GM08714 (cell line): ENCODE results near the gene TRPM3.

Experiments used
- H3K4me3 ChIP-seq: fragments of 200-500 bp; sonication (Bioruptor generic); 2 replicates; pipeline ENCODE4 v1.5.1; 2014; ENCODE audit warnings: mild to moderate bottlenecking, low read length, inconsistent platforms
- ZNF274 ChIP-seq: IDR thresholded peaks from 2 replicates; pipeline ENCODE4 v1.6.1; 2012; ENCODE audit warnings: mild to moderate bottlenecking, low read depth, low read length

Gene TRPM3

GRCh38 chr9:70616228-70616990, 505.0 kb downstream of the TRPM3 start:
- TF ChIP-seq ZNF274: no peak

GRCh38 chr9:70615464-70616138, 505.8 kb downstream of the TRPM3 start:
- no peak for TF ChIP-seq ZNF274
- H3K4me3 ChIP-seq: no peak overlapping the region

More at GRCh38 chr9:70616228-70616990, 505.0 kb downstream of the TRPM3 start:
- H3K4me3 ChIP-seq: no peak overlapping the region

DNA sequence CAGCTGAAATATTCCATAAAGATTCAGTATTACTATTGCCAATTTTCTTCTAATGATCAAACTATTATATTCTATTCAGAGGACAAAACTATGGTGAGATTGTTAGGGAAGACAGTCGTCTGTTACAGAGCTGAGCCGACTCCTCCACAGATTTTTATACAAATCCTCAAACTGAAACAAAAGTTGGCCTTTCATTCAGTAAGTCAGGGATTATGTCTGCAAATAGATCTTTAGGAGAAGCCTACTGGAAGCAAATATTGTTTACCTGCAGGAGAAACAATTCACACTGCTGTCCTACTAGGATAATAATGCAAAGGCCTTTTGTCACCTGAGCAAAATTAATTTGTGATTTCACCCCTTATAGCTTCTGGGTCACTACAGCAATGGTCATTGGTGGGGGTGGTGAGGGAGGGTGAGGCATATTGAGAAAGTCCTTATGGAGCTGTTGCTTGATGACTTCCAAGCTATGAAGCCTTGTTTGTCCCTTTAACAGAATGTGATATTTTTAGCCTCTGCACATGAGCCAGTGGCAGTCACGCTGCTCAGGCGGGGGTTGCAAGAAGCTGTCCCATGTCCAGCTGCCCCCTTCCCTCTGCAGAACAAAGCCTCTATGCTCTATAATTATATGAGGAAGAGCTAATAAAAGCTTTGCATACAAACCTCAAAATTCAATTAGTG, 506.5 kb downstream of the TRPM3 start:
- no peak overlapping the region for H3K4me3 ChIP-seq
- TF ChIP-seq ZNF274: no peak

DNA sequence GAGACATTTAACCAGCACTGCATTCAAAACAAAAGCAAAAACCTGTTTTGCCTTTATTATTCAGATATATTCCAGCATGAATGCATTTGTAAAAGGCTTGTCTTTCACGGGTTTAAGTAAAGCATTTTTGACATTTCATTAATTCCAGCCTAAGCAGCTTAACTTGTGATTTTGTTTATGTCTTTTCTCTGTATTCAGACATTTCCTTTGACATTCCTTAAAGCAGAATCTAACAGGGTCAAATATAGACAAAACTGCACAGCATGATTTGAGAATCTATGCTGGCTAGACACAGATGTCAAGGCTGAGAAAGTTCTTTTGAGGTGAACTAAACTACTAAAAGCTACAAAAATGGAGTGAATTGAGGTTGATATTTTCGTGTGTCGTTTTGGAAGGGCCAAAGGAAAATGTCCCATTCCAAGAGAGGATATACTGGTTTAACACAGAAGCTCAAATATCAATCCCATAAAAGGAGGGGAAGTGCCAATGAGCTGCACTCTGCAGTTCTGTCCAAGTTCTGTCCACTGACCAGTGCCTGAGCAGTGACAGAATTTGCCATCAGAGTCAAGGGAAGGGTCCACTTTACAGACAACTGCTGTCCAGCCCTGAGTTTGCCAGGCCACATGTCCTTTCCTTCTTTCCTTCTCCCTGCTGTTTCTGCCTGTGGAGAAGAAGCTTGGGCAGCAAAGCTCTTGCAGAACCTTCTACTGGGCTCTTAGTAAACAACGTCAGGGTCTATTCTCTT, 508.2 kb downstream of the TRPM3 start:
- TF ChIP-seq ZNF274: no peak

DNA sequence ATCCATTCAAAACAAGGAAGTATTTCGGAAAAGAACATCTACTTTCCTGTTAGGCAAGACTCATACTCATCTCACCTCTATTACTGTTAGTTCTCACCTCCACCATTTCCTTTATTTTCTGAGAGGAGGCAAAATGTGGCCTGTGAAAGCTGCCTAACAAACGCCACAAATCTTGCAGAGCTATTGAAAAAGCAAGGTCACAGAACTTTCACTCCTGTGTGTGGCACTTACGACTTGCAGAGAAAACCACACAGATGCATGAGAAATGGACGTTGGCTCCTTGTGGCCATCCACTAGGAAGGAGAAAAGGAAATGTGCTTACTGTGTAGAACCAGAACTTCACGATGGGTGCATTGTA, 511.2 kb downstream of the TRPM3 start:
- H3K4me3 ChIP-seq: no peak overlapping the region
- no peak for TF ChIP-seq ZNF274

More for the DNA sequence above, 508.2 kb downstream of the TRPM3 start:
- H3K4me3 ChIP-seq: no peak overlapping the region

GRCh38 chr9:70609542-70610286, 511.7 kb downstream of the TRPM3 start:
- no peak for TF ChIP-seq ZNF274
- H3K4me3 ChIP-seq: no peak overlapping the region

DNA sequence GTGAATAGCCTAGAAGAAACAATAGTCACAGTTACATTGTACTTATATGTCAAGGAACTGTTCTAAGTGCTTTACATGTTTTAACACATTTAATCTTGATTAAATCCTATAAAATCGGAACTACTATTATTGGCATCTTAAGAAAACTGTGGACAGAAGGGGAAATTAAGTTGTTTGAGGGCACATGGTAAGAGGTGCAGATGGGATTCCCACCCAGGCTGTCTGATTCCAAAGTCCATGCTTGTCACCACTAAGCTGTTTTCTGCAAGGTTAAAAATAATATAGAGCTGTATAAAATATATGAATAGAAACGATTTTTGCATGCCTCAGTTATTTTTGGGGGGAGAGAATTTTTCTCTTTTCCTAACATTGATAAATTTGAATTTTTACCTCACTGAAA, 512.4 kb downstream of the TRPM3 start:
- no peak for TF ChIP-seq ZNF274
- no peak overlapping the region for H3K4me3 ChIP-seq

- H3K4me3 ChIP-seq: no peak overlapping the region
- TF ChIP-seq ZNF274: no peak
Measured at GRCh38 chr9:70607926-70608325, 513.5 kb downstream of the TRPM3 start.

DNA sequence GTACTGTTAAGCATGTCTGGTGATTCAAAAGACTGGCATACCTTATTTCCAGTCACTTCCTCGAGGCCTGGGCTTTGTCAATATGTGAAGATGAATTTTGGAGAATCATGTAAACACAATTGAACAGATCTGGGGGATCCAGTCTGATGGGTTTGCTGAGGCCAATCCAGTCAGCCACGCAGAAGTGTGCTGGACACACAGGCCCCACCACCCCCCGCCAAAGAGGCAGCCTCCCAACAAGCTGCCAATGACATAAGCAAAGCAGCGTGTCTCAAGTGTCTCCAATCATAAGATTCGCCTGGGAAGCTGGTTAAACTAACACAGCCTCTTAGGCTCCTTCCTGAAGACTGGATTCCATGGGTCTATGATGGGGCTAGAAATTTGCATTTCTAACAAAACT, 514.1 kb downstream of the TRPM3 start:
- no peak for TF ChIP-seq ZNF274
- H3K4me3 ChIP-seq: no peak overlapping the region

DNA sequence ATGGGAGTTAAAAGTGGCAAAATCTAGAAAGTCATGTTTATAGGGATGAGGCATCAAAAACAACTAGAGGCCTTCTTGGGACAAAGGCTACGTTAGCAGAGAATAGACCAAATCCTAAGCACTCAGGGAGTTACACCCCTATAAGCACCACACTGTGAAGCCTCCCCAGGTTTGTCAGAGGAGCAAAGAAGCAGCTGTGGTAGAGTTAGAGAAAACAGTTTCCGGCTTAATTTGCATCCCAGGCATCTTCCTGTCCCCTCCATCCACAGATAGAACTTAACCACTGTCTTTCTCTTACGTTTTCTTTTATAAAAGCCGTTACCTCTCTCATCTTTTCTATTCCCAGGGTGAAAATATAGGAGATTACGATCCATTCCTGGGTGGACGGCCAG, 518.4 kb downstream of the TRPM3 start:
- TF ChIP-seq ZNF274: no peak

GRCh38 chr9:70602321-70603019, 519.0 kb downstream of the TRPM3 start:
- TF ChIP-seq ZNF274: no peak
- H3K4me3 ChIP-seq: no peak overlapping the region

More for the DNA sequence above, 518.4 kb downstream of the TRPM3 start:
- H3K4me3 ChIP-seq: no peak overlapping the region

GRCh38 chr9:70601000-70601951, 520.1 kb downstream of the TRPM3 start:
- no peak for TF ChIP-seq ZNF274
- no peak overlapping the region for H3K4me3 ChIP-seq
